Right cardiac atrium (tissue), 5 donors: ENCODE results near the gene IL37. TPM values are rescaled to one million over a fixed set of nuclear protein-coding genes. Genes with fewer than 3 reads are reported as not detected.

Source experiments
- ATAC-seq, 2 donors: fragments of 200-7000 bp; cut with Tn5 transposase; one replicate each; pipeline versions ENCODE4 v1.8.0 to v1.9.1; 2020; ENCODE audit warnings: moderate library complexity in 2 of 2, mild to moderate bottlenecking in 1 of 2
- DNase-seq, 3 donors: peaks; one replicate each; pipeline ENCODE4 v3.0.0-alpha.2; 2020
- H3K27ac ChIP-seq: one replicate; pipeline ENCODE4 v1.5.1; 2013; ENCODE audit warnings: mild to moderate bottlenecking, low read length, control low read depth, moderate library complexity
- H3K27me3 ChIP-seq: one replicate; pipeline ENCODE4 v1.6.1; 2013; ENCODE audit not compliant: control insufficient read depth, insufficient read depth
- H3K4me1 ChIP-seq: one replicate; pipeline ENCODE4 v1.6.1; 2013; ENCODE audit warnings: low read length; ENCODE audit not compliant: control insufficient read depth, insufficient read depth
- H3K4me3 ChIP-seq: one replicate; pipeline ENCODE4 v1.5.1; 2013; ENCODE audit warnings: low read length, control low read depth
- H3K9me3 ChIP-seq: one replicate; pipeline ENCODE4 v1.6.1; 2013; ENCODE audit warnings: low read length; ENCODE audit not compliant: control insufficient read depth
- WGBS: extraction: QIAGEN DNeasy Blood & Tissue Kit; methylation state at CpG from one replicate; pipeline ENCODE4 v1.1.7; 2013; 5-methylcytosine and 5-hydroxymethylcytosine counted together
- intact Hi-C, 4 donors: fragments of 100-400 bp; cut with DNase I; formaldehyde crosslinking; loops; one replicate each; pipeline versions ENCODE4 v1.11.0 to v1.14.0; 2022 to 2023
- long read RNA-seq, 4 donors: library from polyadenylated mRNA; unstranded; transcript quantifications; one replicate each; pipeline ENCODE4 v2.0.0, GENCODE V29; 2020 to 2021
- polyA plus RNA-seq: library from polyadenylated mRNA; stranded (reverse); fragments of 200-250 nt; gene quantifications from one replicate; pipeline ENCODE4 v1.2.3, GENCODE V29; 2013
- total RNA-seq, 4 donors: library from RNA; stranded (reverse); fragmentation: NEBNext Ultra II Directional; extraction: Animal tissue kit (Norgen Biotek cat#: 25700); gene quantifications; one replicate each; pipeline ENCODE4 v1.2.1, GENCODE V29; 2021
- donor health status: healthy with polysubstance abuse.
- donor health status: DM: no; HTN: yes; CAD: no.
- donor health status: DM: no; HTN: no; CAD: no.
- donor health status: DM: no; HTN: yes; CAD: no; lungs with severe emphysema.
- donor health status: DM: yes; HTN: yes; CAD: no.

The IL37 gene
- total RNA-seq (not detected), polyA plus RNA-seq (not detected)
- long read RNA-seq, donor 1: 0 reads
- long read RNA-seq, donor 2: 0 reads
- long read RNA-seq, donor 3: 0 reads
- long read RNA-seq, donor 4: 0 reads

GRCh38 chr2:112910865-112911264 lies at the start of gene IL37:
TSS of gene IL37 (plus strand) at chr2:112911165. CDS start at chr2:112913013, 1,848 bp downstream.
- Histone ChIP-seq H3K9me3 (no peaks in the 10 kb centered on the region), H3K4me1 (no peaks in the 10 kb centered on the region), H3K27ac (no peak within 1 kb of the TSS), H3K4me3 (no peak within 1 kb of the TSS), H3K27me3 (no peaks in the 10 kb centered on the region)
- DNase-seq: no peak
- no peak for ATAC-seq
- intact Hi-C loops: no loop called here
- WGBS: 37% methylated on average over 2 of the region's 2 CpGs

GRCh38 chr2:112864072-112864471 lies 46.9 kb upstream of the IL37 start:
- ATAC-seq (no peak), DNase-seq (no peak)
- H3K9me3 ChIP-seq: no peaks in the 10 kb centered on the region
- intact Hi-C loops: no loop called here
- WGBS: 91% methylated on average over 1 of the region's 1 CpG
- H3K4me1 ChIP-seq: no peaks in the 10 kb centered on the region
- H3K27ac ChIP-seq: no peak overlapping the region
- H3K4me3 ChIP-seq: no peak overlapping the region
- H3K27me3 ChIP-seq: no peaks in the 10 kb centered on the region

GRCh38 chr2:112866128-112866835 lies 44.7 kb upstream of the IL37 start:
- DNase-seq (no peak), ATAC-seq (no peak)
- WGBS: 87% methylated on average over 8 of the region's 8 CpGs
- Histone ChIP-seq H3K4me3 (no peak overlapping the region), H3K27ac (no peak overlapping the region), H3K9me3 (no peaks in the 10 kb centered on the region), H3K27me3 (no peaks in the 10 kb centered on the region), H3K4me1 (peaks cover 2% of the 10 kb centered on the region)
- intact Hi-C loops: no loop called here

GRCh38 chr2:112867701-112868631 lies 43.0 kb upstream of the IL37 start:
- WGBS: 82% methylated on average over 7 of the region's 7 CpGs
- Histone ChIP-seq H3K27ac (no peak overlapping the region), H3K9me3 (no peaks in the 10 kb centered on the region), H3K4me1 (peaks cover 2% of the 10 kb centered on the region), H3K4me3 (no peak overlapping the region), H3K27me3 (no peaks in the 10 kb centered on the region)
- intact Hi-C loops: no loop called here
- ATAC-seq: no peak
- DNase-seq: no peak

- Histone ChIP-seq H3K9me3 (no peaks in the 10 kb centered on the region), H3K4me3 (no peak overlapping the region), H3K27ac (no peak overlapping the region), H3K4me1 (peaks cover 2% of the 10 kb centered on the region), H3K27me3 (no peaks in the 10 kb centered on the region)
- intact Hi-C loops: no loop called here
- ATAC-seq (peak; percentile 83 to 97), DNase-seq (peak; percentile 82 to 93 (median 87))
- WGBS: 36% methylated on average over 7 of the region's 7 CpGs
Measured at GRCh38 chr2:112869258-112869842, 41.6 kb upstream of the IL37 start.

- intact Hi-C loops: no loop called here
- WGBS: 69% methylated on average over 9 of the region's 9 CpGs
- ATAC-seq (no peak), DNase-seq (no peak)
- H3K27ac ChIP-seq: no peak overlapping the region
- H3K4me1 ChIP-seq: peaks cover 2% of the 10 kb centered on the region
- H3K4me3 ChIP-seq: no peak overlapping the region
- H3K27me3 ChIP-seq: no peaks in the 10 kb centered on the region
- no peaks in the 10 kb centered on the region for H3K9me3 ChIP-seq
Measured at GRCh38 chr2:112870841-112871835, 39.8 kb upstream of the IL37 start.

GRCh38 chr2:112876257-112876970 lies 34.6 kb upstream of the IL37 start:
- no peak for DNase-seq
- WGBS: 94% methylated on average over 3 of the region's 3 CpGs
- Histone ChIP-seq H3K27me3 (no peaks in the 10 kb centered on the region), H3K9me3 (no peaks in the 10 kb centered on the region), H3K27ac (no peak overlapping the region), H3K4me3 (no peak overlapping the region), H3K4me1 (no peaks in the 10 kb centered on the region)
- no peak for ATAC-seq
- intact Hi-C loops: no loop called here

- ATAC-seq (no peak), DNase-seq (no peak)
- intact Hi-C loops: no loop called here
- Histone ChIP-seq H3K27me3 (no peaks in the 10 kb centered on the region), H3K9me3 (no peaks in the 10 kb centered on the region), H3K4me3 (no peak overlapping the region), H3K4me1 (no peaks in the 10 kb centered on the region), H3K27ac (no peak overlapping the region)
- 87% methylated on average over 4 of the region's 4 CpGs for WGBS
Measured at GRCh38 chr2:112876971-112877361, 34.0 kb upstream of the IL37 start.

- intact Hi-C loops: no loop called here
- 95% methylated on average over 6 of the region's 6 CpGs for WGBS
- no peak for ATAC-seq
- H3K9me3 ChIP-seq: no peaks in the 10 kb centered on the region
- H3K4me3 ChIP-seq: no peak overlapping the region
- no peak for DNase-seq
- no peaks in the 10 kb centered on the region for H3K27me3 ChIP-seq
- H3K4me1 ChIP-seq: no peaks in the 10 kb centered on the region
- no peak overlapping the region for H3K27ac ChIP-seq
Measured at GRCh38 chr2:112877423-112877822, 33.5 kb upstream of the IL37 start.
